Measurements from ENCODE around the gene ZNF655. TPM values are rescaled to one million over a fixed set of nuclear protein-coding genes. Genes with fewer than 3 reads are reported as not detected.

Gene ZNF655
- total and polyA plus RNA-seq, 2 donors from 2014 or later: 30.4 to 66.8 TPM

GRCh38 chr7:99623091-99623693 is 64.8 kb downstream of the ZNF655 start:
- H3K4me3 ChIP-seq (ENCODE audit: low read length in 3 of 3): no peak overlapping the region
- H3K27ac ChIP-seq (ENCODE audit: low read depth in 2 of 2, low read length in 2 of 2): no peak overlapping the region
- no peak for DNase-seq
- H3K4me1 ChIP-seq (ENCODE audit: control insufficient read depth in 2 of 3, insufficient read depth in 2 of 3, low read depth in 1 of 3, low read length in 3 of 3): no peaks in the 10 kb centered on the region
- no peak for FAIRE-seq
- no peaks in the 10 kb centered on the region for H3K27me3 ChIP-seq (ENCODE audit: control insufficient read depth, insufficient read depth, low read length)
- peaks cover 7 to 83% (median 60%) of the 10 kb centered on the region in 3 donors for H3K36me3 ChIP-seq (ENCODE audit: control insufficient read depth in 2 of 3, insufficient read depth in 3 of 3, low read length in 3 of 3)
- TF ChIP-seq, protein P1, sequence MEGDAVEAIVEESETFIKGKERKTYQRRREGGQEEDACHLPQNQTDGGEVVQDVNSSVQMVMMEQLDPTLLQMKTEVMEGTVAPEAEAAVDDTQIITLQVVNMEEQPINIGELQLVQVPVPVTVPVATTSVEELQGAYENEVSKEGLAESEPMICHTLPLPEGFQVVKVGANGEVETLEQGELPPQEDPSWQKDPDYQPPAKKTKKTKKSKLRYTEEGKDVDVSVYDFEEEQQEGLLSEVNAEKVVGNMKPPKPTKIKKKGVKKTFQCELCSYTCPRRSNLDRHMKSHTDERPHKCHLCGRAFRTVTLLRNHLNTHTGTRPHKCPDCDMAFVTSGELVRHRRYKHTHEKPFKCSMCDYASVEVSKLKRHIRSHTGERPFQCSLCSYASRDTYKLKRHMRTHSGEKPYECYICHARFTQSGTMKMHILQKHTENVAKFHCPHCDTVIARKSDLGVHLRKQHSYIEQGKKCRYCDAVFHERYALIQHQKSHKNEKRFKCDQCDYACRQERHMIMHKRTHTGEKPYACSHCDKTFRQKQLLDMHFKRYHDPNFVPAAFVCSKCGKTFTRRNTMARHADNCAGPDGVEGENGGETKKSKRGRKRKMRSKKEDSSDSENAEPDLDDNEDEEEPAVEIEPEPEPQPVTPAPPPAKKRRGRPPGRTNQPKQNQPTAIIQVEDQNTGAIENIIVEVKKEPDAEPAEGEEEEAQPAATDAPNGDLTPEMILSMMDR (IDR thresholded peaks at IDR 0.05; ENCODE audit: borderline replicate concordance, extremely low read depth, insufficient read depth): no peak
- no peak overlapping the region for H3K9ac ChIP-seq (ENCODE audit: low read length in 3 of 3)
- no peaks in the 10 kb centered on the region for H3K9me3 ChIP-seq (ENCODE audit: control insufficient read depth in 2 of 3, insufficient read depth in 1 of 3, low read length in 3 of 3)
- intact Hi-C loops (cut with DNase I): no loop called here

GRCh38 chr7:99623702-99624447 is 65.4 kb downstream of the ZNF655 start:
- H3K27ac ChIP-seq (ENCODE audit: low read depth in 2 of 2, low read length in 2 of 2): no peak overlapping the region
- no peak overlapping the region for H3K9ac ChIP-seq (ENCODE audit: low read length in 3 of 3)
- no peak overlapping the region for H3K4me3 ChIP-seq (ENCODE audit: low read length in 3 of 3)
- no peak for FAIRE-seq
- H3K27me3 ChIP-seq (ENCODE audit: control insufficient read depth, insufficient read depth, low read length): no peaks in the 10 kb centered on the region
- no peaks in the 10 kb centered on the region for H3K4me1 ChIP-seq (ENCODE audit: control insufficient read depth in 2 of 3, insufficient read depth in 2 of 3, low read depth in 1 of 3, low read length in 3 of 3)
- H3K36me3 ChIP-seq (ENCODE audit: control insufficient read depth in 2 of 3, insufficient read depth in 3 of 3, low read length in 3 of 3): peaks cover 9 to 80% (median 62%) of the 10 kb centered on the region in 3 donors
- H3K9me3 ChIP-seq (ENCODE audit: control insufficient read depth in 2 of 3, insufficient read depth in 1 of 3, low read length in 3 of 3): no peaks in the 10 kb centered on the region
- TF ChIP-seq, protein P1 (IDR thresholded peaks at IDR 0.05; ENCODE audit: borderline replicate concordance, extremely low read depth, insufficient read depth): no peak
- peak in 1 of 5 donors; percentile 15 for DNase-seq
- intact Hi-C loops (cut with DNase I): no loop called here

GRCh38 chr7:99624484-99624883 is 66.0 kb downstream of the ZNF655 start:
- TF ChIP-seq, protein P1 (IDR thresholded peaks at IDR 0.05; ENCODE audit: borderline replicate concordance, extremely low read depth, insufficient read depth): no peak
- Histone ChIP-seq H3K4me3 (ENCODE audit: low read length in 3 of 3) (no peak overlapping the region), H3K4me1 (ENCODE audit: control insufficient read depth in 2 of 3, insufficient read depth in 2 of 3, low read depth in 1 of 3, low read length in 3 of 3) (no peaks in the 10 kb centered on the region), H3K36me3 (ENCODE audit: control insufficient read depth in 2 of 3, insufficient read depth in 3 of 3, low read length in 3 of 3) (peaks cover 9 to 74% (median 59%) of the 10 kb centered on the region in 3 donors), H3K9me3 (ENCODE audit: control insufficient read depth in 2 of 3, insufficient read depth in 1 of 3, low read length in 3 of 3) (no peaks in the 10 kb centered on the region), H3K27ac (ENCODE audit: low read depth in 2 of 2, low read length in 2 of 2) (no peak overlapping the region), H3K9ac (ENCODE audit: low read length in 3 of 3) (no peak overlapping the region), H3K27me3 (ENCODE audit: control insufficient read depth, insufficient read depth, low read length) (no peaks in the 10 kb centered on the region)
- FAIRE-seq: no peak
- intact Hi-C loops (cut with DNase I): no loop called here
- no peak for DNase-seq

Measured in kidney (tissue), 14 donors.